B cell (primary cell): ENCODE measurements around the gene TRPV4.

Experiments
- CTCF ChIP-seq: fragments of 200-600 bp; IDR thresholded peaks from one replicate; pipeline ENCODE4 v1.8.0; 2022; ENCODE audit warnings: antibody characterized with exemption, mild to moderate bottlenecking
- EZH2 ChIP-seq: IDR thresholded peaks from 2 replicates; pipeline ENCODE4 v1.6.1; 2012; ENCODE audit warnings: borderline replicate concordance, low read depth, mild to moderate bottlenecking, moderate library complexity, low read length; ENCODE audit not compliant: insufficient read depth, poor library complexity, severe bottlenecking

GRCh38 chr12:109777544-109777943 is 55.7 kb downstream of the TRPV4 start:
- TF ChIP-seq EZH2 (no peak), CTCF (no peak)
